Endodermal cell (in vitro differentiated cells): ENCODE measurements around the gene PRKCB. TPM values are rescaled to one million over a fixed set of nuclear protein-coding genes. Genes with fewer than 3 reads are reported as not detected.

Experiments used
- DNase-seq: peaks from one replicate; pipeline ENCODE4 v3.0.0-alpha.2; 2017
- H3K27ac ChIP-seq: 2 replicates; pipeline ENCODE4 v1.5.1; 2013; ENCODE audit warnings: mild to moderate bottlenecking, low read depth, low read length, moderate library complexity
- H3K27me3 ChIP-seq: 2 replicates; pipeline ENCODE4 v1.6.1; 2013; ENCODE audit warnings: mild to moderate bottlenecking, low read length, moderate library complexity; ENCODE audit not compliant: insufficient read depth, control insufficient read depth, poor library complexity, severe bottlenecking
- H3K36me3 ChIP-seq: 2 replicates; pipeline ENCODE4 v1.7.0; 2013; ENCODE audit warnings: mild to moderate bottlenecking, low read length, moderate library complexity; ENCODE audit not compliant: control insufficient read depth, insufficient read depth
- H3K4me1 ChIP-seq: one replicate; pipeline ENCODE4 v1.7.0; 2013; ENCODE audit warnings: low read length; ENCODE audit not compliant: control insufficient read depth, insufficient read depth
- H3K4me3 ChIP-seq: 2 replicates; pipeline ENCODE4 v1.5.1; 2013; ENCODE audit warnings: mild to moderate bottlenecking, low read length, moderate library complexity
- H3K9ac ChIP-seq: 2 replicates; pipeline ENCODE4 v1.6.1; 2013; ENCODE audit warnings: mild to moderate bottlenecking, low read length, moderate library complexity; ENCODE audit not compliant: poor library complexity, severe bottlenecking; ENCODE audit errors: extremely low read depth
- H3K9me3 ChIP-seq: 2 replicates; pipeline ENCODE4 v1.6.1; 2013; ENCODE audit warnings: mild to moderate bottlenecking, low read length, moderate library complexity; ENCODE audit not compliant: control insufficient read depth
- H3K27ac Mint-ChIP-seq: 2 replicates; pipeline ENCODE4 v1.8.0; 2020; ENCODE audit warnings: mixed read lengths
- H3K27me3 Mint-ChIP-seq: 2 replicates; pipeline ENCODE4 v1.8.0; 2021; ENCODE audit warnings: mild to moderate bottlenecking, mixed read lengths; ENCODE audit not compliant: insufficient read depth
- H3K36me3 Mint-ChIP-seq: 2 replicates; pipeline ENCODE4 v1.8.0; 2020; ENCODE audit warnings: low read depth, mixed read lengths
- H3K4me1 Mint-ChIP-seq: 2 replicates; pipeline ENCODE4 v1.8.0; 2020; ENCODE audit warnings: mixed read lengths
- H3K4me3 Mint-ChIP-seq: 2 replicates; pipeline ENCODE4 v1.8.0; 2020; ENCODE audit warnings: mild to moderate bottlenecking, moderate library complexity, mixed read lengths
- H3K9me3 Mint-ChIP-seq: 2 replicates; pipeline ENCODE4 v1.8.0; 2020; ENCODE audit warnings: mild to moderate bottlenecking, mixed read lengths
- WGBS, 2 experiments: methylation state at CpG; one replicate each; pipeline versions ENCODE4 v1.1.5 to v1.1.7; 2013; ENCODE audit warnings: missing lambda C conversion rate in 2 of 2, mixed read lengths in 1 of 2; ENCODE audit not compliant: insufficient coverage in 1 of 2, insufficient read length in 1 of 2; 5-methylcytosine and 5-hydroxymethylcytosine counted together
- total RNA-seq, 2 donors: library from RNA; stranded (reverse); fragmentation: NEBNext Ultra II Directional in 1 of 2; extraction: Animal tissue kit (Norgen Biotek cat#: 25700) in 1 of 2; gene quantifications; 2 replicates in 1 of 2; 3 replicates in 1 of 2; pipeline ENCODE4 v1.2.1, GENCODE V29; 2021
- TF ChIP-seq, protein P1 (sequence below): fragments of 200-600 bp; sonication (generic); conservative IDR thresholded peaks from 2 replicates; pipeline ENCODE4 v1.5.0; 2021; ENCODE audit warnings: antibody characterized with exemption, mild to moderate bottlenecking

PRKCB gene
- total RNA-seq, 2 donors from 2014 or later, result 0.38 to 1.1 TPM

DNA sequence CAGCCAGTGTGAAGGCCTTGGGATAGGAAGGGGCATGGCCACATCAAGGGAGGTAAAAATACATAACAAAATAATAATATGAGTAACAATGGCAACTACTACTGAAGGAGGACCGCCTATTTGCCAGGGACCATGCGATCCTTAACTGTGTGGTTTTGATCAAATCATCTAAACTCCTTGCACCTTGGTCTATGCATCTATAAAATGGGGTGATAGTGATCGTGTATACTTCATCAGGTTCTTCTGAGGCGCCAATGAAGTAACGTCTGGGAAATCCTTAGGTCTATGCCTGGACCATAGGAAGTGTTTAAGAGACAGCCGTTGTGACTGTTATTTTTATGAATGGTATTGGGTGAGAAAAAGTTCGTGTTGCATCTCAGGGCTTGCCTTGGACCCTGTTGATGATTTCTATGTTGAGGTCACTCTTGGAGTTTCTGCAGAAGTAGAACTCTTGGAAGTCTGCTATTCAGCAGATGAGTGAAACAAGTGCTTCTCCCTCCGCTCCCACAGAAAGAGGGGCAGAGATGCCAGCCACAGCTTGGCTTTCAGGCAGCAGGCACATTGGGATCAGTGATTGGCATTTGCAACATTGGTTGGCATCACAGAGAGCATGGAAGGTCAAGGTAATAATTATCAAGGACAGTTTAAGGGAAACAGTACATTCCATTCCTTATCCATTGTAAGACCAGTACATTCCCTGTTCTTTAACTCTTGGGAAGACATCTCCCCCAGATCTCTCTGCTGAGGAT, 63.1 kb downstream of the PRKCB start:
- no peaks in the 10 kb centered on the region for H3K4me1 ChIP-seq
- no peak overlapping the region for H3K4me3 ChIP-seq
- H3K27me3 Mint-ChIP-seq, result peaks cover 4% of the 10 kb centered on the region
- H3K36me3 ChIP-seq, result no peaks in the 10 kb centered on the region
- no peak overlapping the region for H3K27ac Mint-ChIP-seq
- WGBS, 2 experiments, result 89 to 93% methylated on average over 5 to 8 of the region's 8 CpGs
- H3K9ac ChIP-seq, result no peak overlapping the region
- H3K9me3 Mint-ChIP-seq, result no peaks in the 10 kb centered on the region
- peaks cover 10% of the 10 kb centered on the region for H3K4me1 Mint-ChIP-seq
- DNase-seq, result no peak
- H3K9me3 ChIP-seq, result no peaks in the 10 kb centered on the region
- H3K27me3 ChIP-seq, result no peaks in the 10 kb centered on the region
- H3K27ac ChIP-seq, result no peak overlapping the region
- TF ChIP-seq, protein P1, sequence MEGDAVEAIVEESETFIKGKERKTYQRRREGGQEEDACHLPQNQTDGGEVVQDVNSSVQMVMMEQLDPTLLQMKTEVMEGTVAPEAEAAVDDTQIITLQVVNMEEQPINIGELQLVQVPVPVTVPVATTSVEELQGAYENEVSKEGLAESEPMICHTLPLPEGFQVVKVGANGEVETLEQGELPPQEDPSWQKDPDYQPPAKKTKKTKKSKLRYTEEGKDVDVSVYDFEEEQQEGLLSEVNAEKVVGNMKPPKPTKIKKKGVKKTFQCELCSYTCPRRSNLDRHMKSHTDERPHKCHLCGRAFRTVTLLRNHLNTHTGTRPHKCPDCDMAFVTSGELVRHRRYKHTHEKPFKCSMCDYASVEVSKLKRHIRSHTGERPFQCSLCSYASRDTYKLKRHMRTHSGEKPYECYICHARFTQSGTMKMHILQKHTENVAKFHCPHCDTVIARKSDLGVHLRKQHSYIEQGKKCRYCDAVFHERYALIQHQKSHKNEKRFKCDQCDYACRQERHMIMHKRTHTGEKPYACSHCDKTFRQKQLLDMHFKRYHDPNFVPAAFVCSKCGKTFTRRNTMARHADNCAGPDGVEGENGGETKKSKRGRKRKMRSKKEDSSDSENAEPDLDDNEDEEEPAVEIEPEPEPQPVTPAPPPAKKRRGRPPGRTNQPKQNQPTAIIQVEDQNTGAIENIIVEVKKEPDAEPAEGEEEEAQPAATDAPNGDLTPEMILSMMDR, result no peak
- H3K4me3 Mint-ChIP-seq, result no peak overlapping the region
- H3K36me3 Mint-ChIP-seq, result no peaks in the 10 kb centered on the region

DNA sequence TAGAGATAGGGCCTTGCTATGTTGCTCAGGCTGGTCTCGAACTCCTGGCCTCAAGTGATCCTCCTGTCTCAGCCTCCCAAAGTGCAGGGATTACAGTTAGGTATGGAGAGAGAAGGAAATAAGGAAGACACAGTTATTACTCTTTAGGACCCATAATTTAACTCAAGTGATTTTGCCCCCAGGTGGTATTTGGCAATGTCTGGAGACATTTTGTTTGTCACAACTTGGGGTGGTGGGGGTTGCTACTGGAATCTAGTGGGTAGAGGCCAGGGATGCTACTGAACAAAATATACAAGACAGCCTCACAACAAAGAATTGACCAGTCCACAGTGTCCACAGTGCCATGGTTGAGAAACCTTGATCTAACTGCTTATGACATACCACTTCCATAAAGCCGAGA, 64.1 kb downstream of the PRKCB start:
- Histone ChIP-seq H3K9me3 (no peaks in the 10 kb centered on the region), H3K9ac (no peak overlapping the region), H3K4me3 (no peak overlapping the region), H3K27me3 (no peaks in the 10 kb centered on the region), H3K36me3 (no peaks in the 10 kb centered on the region), H3K27ac (no peak overlapping the region), H3K4me1 (no peaks in the 10 kb centered on the region)
- no peaks in the 10 kb centered on the region for H3K9me3 Mint-ChIP-seq
- peaks cover 4% of the 10 kb centered on the region for H3K27me3 Mint-ChIP-seq
- no peak for DNase-seq
- H3K4me1 Mint-ChIP-seq, result peaks cover 10% of the 10 kb centered on the region
- H3K36me3 Mint-ChIP-seq, result no peaks in the 10 kb centered on the region
- no peak overlapping the region for H3K27ac Mint-ChIP-seq
- H3K4me3 Mint-ChIP-seq, result no peak overlapping the region
- TF ChIP-seq, protein P1, result no peak
- WGBS, 2 experiments, result 93% methylated on average over 2 of the region's 2 CpGs; no CpG with 5 or more reads in 1 of the 2 experiments

DNA sequence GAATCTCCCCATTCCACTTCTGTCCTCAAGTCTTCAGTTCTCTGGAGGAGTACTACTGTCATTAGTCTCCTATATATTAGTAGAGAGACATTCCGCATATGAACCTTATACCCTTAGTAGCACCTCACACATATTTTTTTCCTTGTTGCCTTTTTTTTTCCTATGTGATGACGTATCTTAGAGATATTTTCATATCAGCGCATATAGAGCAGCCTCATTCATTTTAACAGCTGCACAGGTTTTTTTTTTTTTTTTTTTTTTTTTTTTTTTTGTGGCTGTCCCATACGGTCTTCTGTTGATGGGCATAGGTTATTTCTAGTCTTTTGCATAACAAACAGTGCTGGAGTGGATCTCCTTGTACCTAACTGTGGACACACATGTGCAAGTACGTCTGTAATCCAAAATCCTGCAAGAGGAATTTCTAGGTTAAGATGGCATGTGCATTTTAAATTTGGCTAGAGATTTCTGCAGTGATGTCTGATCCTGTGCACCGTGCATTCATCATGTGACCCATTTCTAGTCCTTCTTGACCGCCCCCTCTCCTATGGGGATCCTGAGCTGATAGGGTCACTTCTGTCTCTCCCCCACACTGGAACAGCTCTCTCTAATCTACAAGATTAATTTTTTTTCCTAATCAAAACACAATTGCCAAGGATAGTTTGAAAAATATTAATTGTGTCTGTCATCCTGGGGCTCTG, 64.8 kb downstream of the PRKCB start:
- TF ChIP-seq, protein P1, result no peak
- H3K9me3 Mint-ChIP-seq, result no peaks in the 10 kb centered on the region
- peaks cover 4% of the 10 kb centered on the region for H3K27me3 Mint-ChIP-seq
- H3K9me3 ChIP-seq, result no peaks in the 10 kb centered on the region
- no peak overlapping the region for H3K27ac ChIP-seq
- H3K36me3 Mint-ChIP-seq, result no peaks in the 10 kb centered on the region
- H3K36me3 ChIP-seq, result no peaks in the 10 kb centered on the region
- H3K9ac ChIP-seq, result no peak overlapping the region
- 83 to 93% methylated on average over 2 to 7 of the region's 7 CpGs for whole genome bisulfite sequencing, 2 experiments
- no peaks in the 10 kb centered on the region for H3K4me1 ChIP-seq
- H3K4me3 ChIP-seq, result no peak overlapping the region
- H3K4me3 Mint-ChIP-seq, result no peak overlapping the region
- DNase-seq, result no peak
- H3K27ac Mint-ChIP-seq, result no peak overlapping the region
- peaks cover 13% of the 10 kb centered on the region for H3K4me1 Mint-ChIP-seq
- H3K27me3 ChIP-seq, result no peaks in the 10 kb centered on the region
